SK-N-SH (cell line): Measurements from ENCODE around the gene CYP3A5. TPM values are rescaled to one million over a fixed set of nuclear protein-coding genes. Genes with fewer than 3 reads are reported as not detected.

ENCODE experiments used
- CTCF ChIA-PET: fragments of 300-600, 350-600 bp; formaldehyde crosslinking; extraction: SDS; loops from one replicate; lab custom pipeline; 2021; lab: Yijun Ruan, JAX
- POLR2A ChIA-PET: fragments of 350-600 bp; sonication (Branson Sonifier 250); formaldehyde crosslinking; extraction: SDS; loops from one replicate; lab custom pipeline; 2020; ENCODE audit warnings: antibody characterized with exemption, inconsistent platforms; lab: Yijun Ruan, JAX
- DNase-seq: peaks from one replicate; pipeline ENCODE4 v3.0.0; 2012
- H2AFZ ChIP-seq: fragments of 200-600 bp; sonication (generic); 2 replicates; pipeline ENCODE4 v1.8.1; 2016; ENCODE audit warnings: antibody characterized with exemption, mild to moderate bottlenecking, low read depth
- H3F3A ChIP-seq: fragments of 200-600 bp; sonication (generic); replicated peaks from 2 replicates; pipeline ENCODE3; 2016; ENCODE audit warnings: antibody characterized with exemption, mild to moderate bottlenecking; ENCODE audit not compliant: insufficient read depth
- H3K27ac ChIP-seq, 2 experiments: fragments of 200-500 bp in 1 of 2; fragments of 200-600 bp in 1 of 2; sonication (Bioruptor generic) in 1 of 2; sonication (generic), shearing (Covaris generic) in 1 of 2; 2 replicates each; pipeline versions ENCODE4 v1.5.1 to v1.6.1; 2014 to 2016; ENCODE audit warnings: low read depth in 2 of 2, inconsistent platforms in 1 of 2, low read length in 1 of 2, mild to moderate bottlenecking in 1 of 2, mixed read lengths in 1 of 2
- H3K27me3 ChIP-seq: fragments of 200-600 bp; sonication (generic), shearing (Covaris generic); 2 replicates; pipeline ENCODE4 v1.6.1; 2016; ENCODE audit warnings: mixed run types; ENCODE audit not compliant: insufficient read depth
- H3K36me3 ChIP-seq, 2 experiments: fragments of 200-500 bp in 1 of 2; fragments of 200-600 bp in 1 of 2; sonication (Bioruptor generic) in 1 of 2; sonication (generic) in 1 of 2; replicated peaks in 1 of 2; 2 replicates each; pipeline versions ENCODE3 to v1.5.1; 2014 to 2016; ENCODE audit warnings: low read length in 1 of 2, mild to moderate bottlenecking in 1 of 2; ENCODE audit not compliant: insufficient read depth in 2 of 2, control insufficient read depth in 1 of 2
- H3K4me1 ChIP-seq, 2 experiments: fragments of 200-500 bp in 1 of 2; fragments of 200-600 bp in 1 of 2; sonication (Bioruptor generic) in 1 of 2; sonication (generic), shearing (Covaris generic) in 1 of 2; 2 replicates each; pipeline versions ENCODE4 v1.5.1 to v1.6.1; 2014 to 2016; ENCODE audit warnings: low read depth in 1 of 2, low read length in 1 of 2, mixed run types in 1 of 2; ENCODE audit not compliant: insufficient read depth in 2 of 2, control insufficient read depth in 1 of 2
- H3K4me2 ChIP-seq: fragments of 200-600 bp; sonication (generic), shearing (Covaris generic); 2 replicates; pipeline ENCODE4 v1.6.1; 2017; ENCODE audit warnings: mixed run types
- H3K4me3 ChIP-seq, 2 experiments: fragments of 200-500 bp in 1 of 2; fragments of 200-600 bp in 1 of 2; sonication (Bioruptor generic) in 1 of 2; sonication (generic), shearing (Covaris generic) in 1 of 2; 2 replicates each; pipeline versions ENCODE4 v1.5.1 to v1.8.1; 2014 to 2016; ENCODE audit warnings: low read depth in 2 of 2, inconsistent platforms in 1 of 2, low read length in 1 of 2, mild to moderate bottlenecking in 1 of 2, mixed read lengths in 1 of 2, moderate library complexity in 1 of 2
- H3K79me2 ChIP-seq: fragments of 200-600 bp; sonication (generic); 2 replicates; pipeline ENCODE4 v1.8.1; 2017; ENCODE audit warnings: mild to moderate bottlenecking; ENCODE audit not compliant: insufficient read depth
- H3K9ac ChIP-seq: fragments of 200-600 bp; sonication (generic); 2 replicates; pipeline ENCODE4 v1.6.1; 2017; ENCODE audit warnings: mixed run types
- H3K9me2 ChIP-seq: fragments of 200-600 bp; sonication (generic); 2 replicates; pipeline ENCODE4 v1.6.1; 2017; ENCODE audit warnings: mixed run types
- H3K9me3 ChIP-seq: fragments of 200-600 bp; sonication (generic); 2 replicates; pipeline ENCODE4 v1.6.1; 2017; ENCODE audit warnings: mixed run types, mild to moderate bottlenecking, moderate library complexity
- H4K20me1 ChIP-seq: fragments of 200-600 bp; sonication (generic); 2 replicates; pipeline ENCODE4 v1.6.1; 2017; ENCODE audit warnings: mild to moderate bottlenecking, mixed run types; ENCODE audit not compliant: insufficient read depth
- CHD2 ChIP-seq: fragments of 150-350 bp; IDR thresholded peaks from 2 replicates; pipeline ENCODE4 v1.6.1; 2018; ENCODE audit warnings: low read length; ENCODE audit not compliant: partially characterized antibody
- EZH2phosphoT487 ChIP-seq: fragments of 200-600 bp; sonication (generic); IDR thresholded peaks from 2 replicates; pipeline ENCODE4 v1.6.1; 2017; ENCODE audit warnings: low read depth, mixed run types, mild to moderate bottlenecking, antibody characterized with exemption, moderate library complexity, borderline replicate concordance
- FOSL2 ChIP-seq: IDR thresholded peaks from 2 replicates; pipeline ENCODE4 v1.4.0; 2012; ENCODE audit warnings: low read depth, mild to moderate bottlenecking, moderate library complexity, borderline replicate concordance
- FOXJ3 ChIP-seq: sonication (generic); formaldehyde crosslinking; IDR thresholded peaks from 2 replicates; pipeline ENCODE4 v1.5.1; 2020; ENCODE audit warnings: mild to moderate bottlenecking, missing genetic modification reagents
- FOXM1 ChIP-seq: IDR thresholded peaks from 2 replicates; pipeline ENCODE4 v1.4.0; 2012; ENCODE audit warnings: low read depth, mild to moderate bottlenecking
- GATA2 ChIP-seq: sonication (generic); formaldehyde crosslinking; IDR thresholded peaks from 2 replicates; pipeline ENCODE4 v1.5.0; 2020; ENCODE audit warnings: mild to moderate bottlenecking, missing genetic modification reagents
- IRF3 ChIP-seq: fragments of 150-350 bp; IDR thresholded peaks from 2 replicates; pipeline ENCODE4 v1.6.1; 2016; ENCODE audit warnings: mild to moderate bottlenecking, low read depth, low read length
- JUND ChIP-seq: IDR thresholded peaks from 2 replicates; pipeline ENCODE4 v1.4.0; 2012
- MAX ChIP-seq: IDR thresholded peaks from 2 replicates; pipeline ENCODE4 v1.4.0; 2012; ENCODE audit warnings: low read depth
- MEF2A ChIP-seq: IDR thresholded peaks from 2 replicates; pipeline ENCODE4 v1.4.0; 2012; ENCODE audit warnings: low read depth, borderline replicate concordance
- NFIC ChIP-seq: IDR thresholded peaks from 2 replicates; pipeline ENCODE4 v1.4.0; 2012; ENCODE audit warnings: borderline replicate concordance
- POLR2AphosphoS5 ChIP-seq: IDR thresholded peaks from 2 replicates; pipeline ENCODE4 v1.6.1; 2012; ENCODE audit warnings: low read depth, low read length
- REST ChIP-seq: IDR thresholded peaks from 2 replicates; pipeline ENCODE4 v1.6.1; 2012; ENCODE audit warnings: mild to moderate bottlenecking, low read depth, low read length, moderate library complexity
- RFX5 ChIP-seq: IDR thresholded peaks from 2 replicates; pipeline ENCODE4 v1.6.1; 2012; ENCODE audit warnings: mild to moderate bottlenecking, improper control_type of control experiment, low read length
- SIN3A ChIP-seq: IDR thresholded peaks from 2 replicates; pipeline ENCODE4 v1.6.1; 2012; ENCODE audit warnings: low read depth, mild to moderate bottlenecking, low read length, moderate library complexity, borderline replicate concordance
- SMC3 ChIP-seq: IDR thresholded peaks from 2 replicates; pipeline ENCODE4 v1.6.1; 2012; ENCODE audit warnings: low read depth, low read length, improper control_type of control experiment
- TAF1 ChIP-seq: IDR thresholded peaks from 2 replicates; pipeline ENCODE4 v1.6.1; 2012; ENCODE audit warnings: low read depth, mild to moderate bottlenecking, low read length, moderate library complexity, borderline replicate concordance
- TCF12 ChIP-seq: IDR thresholded peaks from 2 replicates; pipeline ENCODE4 v1.4.0; 2012
- YY1 ChIP-seq: IDR thresholded peaks from 2 replicates; pipeline ENCODE4 v1.4.0; 2012; ENCODE audit warnings: low read depth, mild to moderate bottlenecking
- WGBS: methylation state at CpG from one replicate; pipeline ENCODE4 v1.1.6; 2017; ENCODE audit warnings: low lambda C conversion rate; 5-methylcytosine and 5-hydroxymethylcytosine counted together
- polyA plus RNA-seq, 3 experiments: library from polyadenylated mRNA; depleted of rRNA; stranded (reverse); fragments of >200 nt; gene quantifications; 2 replicates each; pipeline ENCODE4 v1.2.3, GENCODE V29; 2012

CYP3A5 gene
- polyA plus RNA-seq, 1 of the 3 experiments (the other 2 are of a cell fraction): 0.25 TPM

- H2AFZ ChIP-seq: no peak overlapping the region
- no peaks in the 10 kb centered on the region for H3K27me3 ChIP-seq
- CTCF ChIA-PET: no interaction called here
- H3K9me3 ChIP-seq: no peaks in the 10 kb centered on the region
- no peaks in the 10 kb centered on the region for H4K20me1 ChIP-seq
- H3K27ac ChIP-seq: no peak overlapping the region
- H3K9me2 ChIP-seq: no peaks in the 10 kb centered on the region
- TF ChIP-seq GATA2 (CRISPR knock-in tag): no peak
- TF ChIP-seq IRF3: no peak
- no peak for TF ChIP-seq FOXM1
- no peak for TF ChIP-seq REST
- TF ChIP-seq, all 33 proteins: peak for 0
- no peak overlapping the region for H3K9ac ChIP-seq
- H3K4me3 ChIP-seq: no peak overlapping the region
- H3K36me3 ChIP-seq: peaks cover 70 to 96% of the 10 kb centered on the region in 2 experiments
- no peaks in the 10 kb centered on the region for H3K4me1 ChIP-seq
- H3K4me2 ChIP-seq: no peak overlapping the region
- DNase-seq: no peak
- peaks cover 10% of the 10 kb centered on the region for H3K79me2 ChIP-seq
- POLR2A ChIA-PET: no interaction called here
- H3F3A ChIP-seq: peaks cover 6% of the 10 kb centered on the region
- WGBS: 100% methylated on average over 4 of the region's 4 CpGs
Measured at GRCh38 chr7:99625961-99626360, 53.8 kb downstream of the CYP3A5 start.

- peaks cover 16% of the 10 kb centered on the region for H3K79me2 ChIP-seq
- H3K27me3 ChIP-seq: no peaks in the 10 kb centered on the region
- ChIA-PET CTCF (no interaction called here), POLR2A (no interaction called here)
- H3F3A ChIP-seq: peaks cover 5% of the 10 kb centered on the region
- WGBS: 97% methylated on average over 5 of the region's 5 CpGs
- DNase-seq: no peak
- H4K20me1 ChIP-seq: no peaks in the 10 kb centered on the region
- no peak overlapping the region for H3K27ac ChIP-seq
- no peak overlapping the region for H3K9ac ChIP-seq
- H3K4me1 ChIP-seq: no peaks in the 10 kb centered on the region
- no peak overlapping the region for H3K4me3 ChIP-seq
- no peak overlapping the region for H3K4me2 ChIP-seq
- no peak overlapping the region for H2AFZ ChIP-seq
- H3K9me2 ChIP-seq: no peaks in the 10 kb centered on the region
- H3K9me3 ChIP-seq: no peaks in the 10 kb centered on the region
- peaks cover 71 to 95% of the 10 kb centered on the region in 2 experiments for H3K36me3 ChIP-seq
- TF ChIP-seq RFX5 (no peak), CHD2 (no peak), IRF3 (no peak), TAF1 (no peak), TCF12 (no peak), POLR2AphosphoS5 (no peak), SMC3 (no peak), REST (no peak), FOXJ3 (CRISPR knock-in tag) (no peak), NFIC (no peak), JUND (no peak), MAX (no peak), FOSL2 (no peak), MEF2A (no peak), YY1 (no peak), EZH2phosphoT487 (no peak), SIN3A (no peak)
Measured at GRCh38 chr7:99625321-99625720, 54.5 kb downstream of the CYP3A5 start.
